SW 1271 (cell line): ENCODE measurements around the gene RRP1.
"Not testable (repeated sequence)": the region's sequence is repeated elsewhere in the genome, so short reads cannot be mapped to it uniquely, and the experiment has no call there.

Source experiments
- DNase-seq, 2 experiments: peaks; one replicate each; lab custom pipeline; 2025; lab: John Stamatoyannopoulos, UW

The RRP1 gene

GRCh38 chr21:43840259-43840658 is 50.9 kb downstream of the RRP1 start:
- no peak for DNase-seq

- no peak for DNase-seq
Measured at GRCh38 chr21:43842742-43843141, 53.4 kb downstream of the RRP1 start.

GRCh38 chr21:43844906-43845305 is 55.5 kb downstream of the RRP1 start:
- DNase-seq = not testable (repeated sequence)

GRCh38 chr21:43845386-43845785 is 56.0 kb downstream of the RRP1 start:
- DNase-seq = no peak

- DNase-seq = no peak
Measured at GRCh38 chr21:43846430-43846829, 57.1 kb downstream of the RRP1 start.

GRCh38 chr21:43847301-43847700 is 57.9 kb downstream of the RRP1 start:
- no peak for DNase-seq

- DNase-seq = no peak
Measured at GRCh38 chr21:43848771-43849170, 59.4 kb downstream of the RRP1 start.

- no peak for DNase-seq
Measured at GRCh38 chr21:43849532-43850299, 60.3 kb downstream of the RRP1 start.

GRCh38 chr21:43850728-43851295 is 61.4 kb downstream of the RRP1 start:
- DNase-seq = no peak

GRCh38 chr21:43851593-43851992 is 62.2 kb downstream of the RRP1 start:
- no peak for DNase-seq

GRCh38 chr21:43853851-43854772 is 64.7 kb downstream of the RRP1 start:
- DNase-seq = no peak
